ENCODE results near the gene REEP5. TPM values are rescaled to one million over a fixed set of nuclear protein-coding genes. Genes with fewer than 3 reads are reported as not detected.

REEP5 gene
- total RNA-seq, 1 experiment from 2014 or later = 50.5 TPM

DNA sequence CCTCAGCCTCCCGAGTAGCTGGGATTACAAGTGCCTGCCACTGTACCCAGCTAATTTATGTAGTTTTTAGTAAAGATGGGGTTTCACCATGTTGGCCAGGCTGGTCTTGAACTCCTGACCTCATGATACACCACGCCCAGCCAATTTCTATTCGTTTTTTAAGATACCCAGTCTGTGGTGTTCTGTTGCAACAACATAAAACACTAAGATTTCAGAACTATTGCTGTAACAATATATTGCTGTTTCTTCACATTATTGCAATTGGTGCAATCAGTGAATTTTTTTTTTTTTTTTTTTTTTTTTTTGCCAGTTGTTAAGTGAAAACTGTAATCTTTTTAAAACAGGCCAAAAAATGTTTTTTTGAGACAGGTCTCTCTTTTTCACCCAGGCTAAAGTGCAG, 51.1 kb downstream of the REEP5 start:
- H3K27me3 ChIP-seq (replicated peaks; ENCODE audit: insufficient read depth, low read depth, low read length, poor library complexity) = no peaks in the 10 kb centered on the region
- intact Hi-C loops (cut with micrococcal nuclease; ENCODE audit: unreplicated experiment) = no loop called here
- CTCF ChIA-PET = no interaction called here
- POLR2A ChIA-PET (ENCODE audit: low non-redundant PET) = no interaction called here
- no TSS peak for BruUV-seq (replicated peaks)
- H3K27ac ChIP-seq (ENCODE audit: low read depth, low read length, poor library complexity, severe bottlenecking) = no peak overlapping the region
- no peak for DNase-seq (ENCODE audit: low spot score)
- H3K36me3 ChIP-seq (ENCODE audit: insufficient read depth, low read length, poor library complexity, severe bottlenecking) = peaks cover 45% of the 10 kb centered on the region
- H3K4me1 ChIP-seq (ENCODE audit: insufficient read depth, low read length, poor library complexity, severe bottlenecking) = no peaks in the 10 kb centered on the region
- H3K4me3 ChIP-seq (ENCODE audit: low read depth, low read length, poor library complexity, severe bottlenecking) = no peak overlapping the region
- no peaks in the 10 kb centered on the region for H3K9me3 ChIP-seq (ENCODE audit: low read depth, low read length, poor library complexity, severe bottlenecking)
- TF ChIP-seq EZH2 (IDR thresholded peaks at IDR 0.05; ENCODE audit: borderline replicate concordance, low read depth, low read length, poor library complexity, severe bottlenecking) = no peak

DNA sequence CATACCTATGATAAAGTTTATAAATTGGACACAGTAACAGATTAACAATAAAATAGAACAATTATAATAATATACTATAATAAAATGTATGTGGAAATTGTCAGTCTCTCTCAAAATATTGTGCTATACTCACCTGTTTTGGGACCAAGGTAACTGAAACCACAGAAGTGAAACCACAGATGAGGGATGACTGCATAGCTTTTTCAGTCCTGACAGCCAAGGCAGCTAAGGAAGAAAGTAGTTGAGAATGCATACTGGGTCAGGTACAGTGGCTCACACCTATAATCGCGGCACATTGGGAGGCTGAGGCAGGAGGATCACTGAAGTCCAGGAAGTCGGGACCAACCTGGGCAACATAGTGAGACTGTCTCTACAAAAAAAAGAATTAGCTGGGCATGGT, 52.1 kb downstream of the REEP5 start:
- Histone ChIP-seq H3K27ac (ENCODE audit: low read depth, low read length, poor library complexity, severe bottlenecking) (no peak overlapping the region), H3K4me3 (ENCODE audit: low read depth, low read length, poor library complexity, severe bottlenecking) (no peak overlapping the region), H3K27me3 (replicated peaks; ENCODE audit: insufficient read depth, low read depth, low read length, poor library complexity) (no peaks in the 10 kb centered on the region), H3K36me3 (ENCODE audit: insufficient read depth, low read length, poor library complexity, severe bottlenecking) (peaks cover 54% of the 10 kb centered on the region), H3K9me3 (ENCODE audit: low read depth, low read length, poor library complexity, severe bottlenecking) (no peaks in the 10 kb centered on the region), H3K4me1 (ENCODE audit: insufficient read depth, low read length, poor library complexity, severe bottlenecking) (no peaks in the 10 kb centered on the region)
- DNase-seq (ENCODE audit: low spot score) = no peak
- TF ChIP-seq CTCF (conservative IDR thresholded peaks at IDR 0.05; ENCODE audit: low read depth, low read length) = no peak
- TF ChIP-seq EZH2 (IDR thresholded peaks at IDR 0.05; ENCODE audit: borderline replicate concordance, low read depth, low read length, poor library complexity, severe bottlenecking) = no peak
- POLR2A ChIA-PET (ENCODE audit: low non-redundant PET) = interaction anchor here (0.8 kb wide), 1 partner anchor 9 kb away, joined by 3 read pairs; the partner anchor contains the start of gene SRP19
- BruUV-seq (replicated peaks) = no TSS peak
- intact Hi-C loops (cut with micrococcal nuclease; ENCODE audit: unreplicated experiment) = no loop called here
- CTCF ChIA-PET = no interaction called here

DNA sequence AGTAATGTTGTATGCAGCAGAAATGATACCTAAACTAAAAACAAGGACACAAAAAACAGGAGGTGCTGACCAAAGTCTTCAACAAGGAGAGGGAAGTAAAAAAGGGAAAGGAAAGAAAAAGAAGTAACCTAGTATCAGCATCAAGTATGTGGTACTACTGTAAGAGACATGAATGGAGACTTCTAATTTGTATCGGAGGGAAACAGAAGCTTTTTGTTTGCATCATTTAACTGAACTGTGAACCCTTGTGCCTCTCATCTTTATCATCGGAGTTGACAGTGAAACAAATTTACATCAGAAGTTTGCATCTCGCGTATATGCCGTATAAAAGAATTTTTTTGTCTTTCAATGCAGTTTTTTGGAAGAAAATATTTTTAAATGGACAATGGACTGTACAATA, 54.6 kb downstream of the REEP5 start:
- Histone ChIP-seq H3K27me3 (replicated peaks; ENCODE audit: insufficient read depth, low read depth, low read length, poor library complexity) (no peaks in the 10 kb centered on the region), H3K36me3 (ENCODE audit: insufficient read depth, low read length, poor library complexity, severe bottlenecking) (peaks cover 76% of the 10 kb centered on the region), H3K4me3 (ENCODE audit: low read depth, low read length, poor library complexity, severe bottlenecking) (no peak overlapping the region), H3K27ac (ENCODE audit: low read depth, low read length, poor library complexity, severe bottlenecking) (no peak overlapping the region), H3K9me3 (ENCODE audit: low read depth, low read length, poor library complexity, severe bottlenecking) (no peaks in the 10 kb centered on the region), H3K4me1 (ENCODE audit: insufficient read depth, low read length, poor library complexity, severe bottlenecking) (peaks cover 11% of the 10 kb centered on the region)
- CTCF ChIA-PET = no interaction called here
- POLR2A ChIA-PET (ENCODE audit: low non-redundant PET) = no interaction called here
- intact Hi-C loops (cut with micrococcal nuclease; ENCODE audit: unreplicated experiment) = no loop called here
- no TSS peak for BruUV-seq (replicated peaks)
- TF ChIP-seq EZH2 (IDR thresholded peaks at IDR 0.05; ENCODE audit: borderline replicate concordance, low read depth, low read length, poor library complexity, severe bottlenecking) (no peak), CTCF (conservative IDR thresholded peaks at IDR 0.05; ENCODE audit: low read depth, low read length) (no peak)
- DNase-seq (ENCODE audit: low spot score) = no peak

DNA sequence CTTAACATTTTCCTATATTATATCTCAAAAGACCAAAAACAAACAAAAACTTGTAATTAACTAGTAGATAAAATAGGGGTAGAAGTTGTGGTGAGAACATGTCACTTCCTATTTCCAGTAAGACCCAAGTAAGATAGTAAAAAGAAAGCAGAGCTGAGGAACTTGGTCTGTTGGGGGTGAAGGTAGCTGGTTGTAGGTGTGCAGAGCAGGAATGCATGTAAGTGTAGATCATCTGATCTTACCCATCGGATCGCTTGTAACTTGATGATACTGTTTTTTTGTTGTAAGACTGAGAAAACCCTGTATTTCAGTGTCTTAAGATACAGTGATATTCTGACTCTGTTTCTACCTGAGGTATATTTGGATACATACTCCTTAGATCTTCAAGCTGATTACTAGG, 55.3 kb downstream of the REEP5 start:
- H3K9me3 ChIP-seq (ENCODE audit: low read depth, low read length, poor library complexity, severe bottlenecking) = no peaks in the 10 kb centered on the region
- no peak overlapping the region for H3K4me3 ChIP-seq (ENCODE audit: low read depth, low read length, poor library complexity, severe bottlenecking)
- intact Hi-C loops (cut with micrococcal nuclease; ENCODE audit: unreplicated experiment) = no loop called here
- no peak overlapping the region for H3K27ac ChIP-seq (ENCODE audit: low read depth, low read length, poor library complexity, severe bottlenecking)
- no peak for TF ChIP-seq EZH2 (IDR thresholded peaks at IDR 0.05; ENCODE audit: borderline replicate concordance, low read depth, low read length, poor library complexity, severe bottlenecking)
- TF ChIP-seq CTCF (conservative IDR thresholded peaks at IDR 0.05; ENCODE audit: low read depth, low read length) = no peak
- ChIA-PET POLR2A (ENCODE audit: low non-redundant PET) (no interaction called here), CTCF (no interaction called here)
- no TSS peak for BruUV-seq (replicated peaks)
- peaks cover 12% of the 10 kb centered on the region for H3K4me1 ChIP-seq (ENCODE audit: insufficient read depth, low read length, poor library complexity, severe bottlenecking)
- peaks cover 76% of the 10 kb centered on the region for H3K36me3 ChIP-seq (ENCODE audit: insufficient read depth, low read length, poor library complexity, severe bottlenecking)
- no peak for DNase-seq (ENCODE audit: low spot score)
- H3K27me3 ChIP-seq (replicated peaks; ENCODE audit: insufficient read depth, low read depth, low read length, poor library complexity) = no peaks in the 10 kb centered on the region
